ENCODE measurements around the gene LYSMD1.

LYSMD1 gene

DNA sequence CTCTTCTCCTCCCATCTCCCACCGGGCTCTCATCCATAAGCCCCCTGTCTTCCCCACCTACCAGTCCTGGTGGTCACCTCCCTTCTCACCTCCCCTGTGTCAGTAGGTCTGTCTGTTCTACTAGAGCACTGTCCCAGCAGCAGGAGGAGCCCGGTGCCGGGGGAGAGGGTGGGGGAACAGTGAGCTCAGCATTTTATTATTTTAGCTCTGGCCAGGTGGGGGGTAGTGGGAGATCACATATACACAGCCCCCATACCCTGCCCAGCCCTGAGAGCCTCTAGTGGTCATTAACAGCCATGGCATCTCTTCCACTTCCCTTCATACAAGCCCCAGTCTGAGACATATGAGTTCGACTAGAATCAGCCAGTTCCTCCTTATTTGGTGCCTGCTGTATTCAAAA, 10.2 kb upstream of the LYSMD1 start, which contains the start of gene TMOD4:
Gene TMOD4, minus strand, starts transcription at position 119 of the 400 bp plus-strand sequence. CDS start 1,106 bp downstream, outside the sequence.
- DNase-seq (ENCODE audit: low read depth in 1 of 2, low spot score in 1 of 2) = no peak

DNA sequence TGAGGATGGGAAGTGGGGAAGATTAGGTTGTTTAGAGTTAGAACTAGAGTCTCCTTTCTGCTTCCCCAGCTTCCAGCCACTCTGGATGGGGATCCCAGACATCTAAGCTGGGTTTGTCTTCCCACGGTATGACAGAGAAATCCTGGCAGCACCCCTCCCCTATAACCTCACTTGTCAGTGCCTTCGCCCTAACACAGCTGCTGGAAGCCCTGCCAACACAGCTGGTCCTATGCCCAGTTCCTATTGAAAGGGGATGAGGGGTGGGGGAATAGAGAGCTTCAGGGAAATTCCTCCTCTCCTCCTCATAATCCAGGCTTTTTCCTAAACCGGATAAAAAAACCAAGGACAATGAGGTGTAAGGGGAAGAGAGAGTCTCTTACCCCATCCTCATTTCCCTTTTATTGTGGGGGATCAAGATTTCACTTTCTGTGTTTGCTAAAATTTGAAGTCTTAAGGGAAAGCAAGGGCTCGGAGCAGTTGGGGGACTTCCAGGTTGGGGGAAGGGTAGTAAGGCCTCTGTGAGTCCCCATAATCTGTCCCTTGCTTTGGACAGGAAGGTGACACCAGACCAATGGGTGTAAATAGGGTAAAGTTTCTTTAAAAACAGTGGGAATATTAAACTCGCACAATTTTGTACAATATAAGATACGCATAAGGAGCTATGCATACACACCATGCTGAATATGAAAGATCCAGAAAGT, 9.5 kb upstream of the LYSMD1 start:
- no peak for DNase-seq (ENCODE audit: low read depth in 1 of 2, low spot score in 1 of 2)

DNA sequence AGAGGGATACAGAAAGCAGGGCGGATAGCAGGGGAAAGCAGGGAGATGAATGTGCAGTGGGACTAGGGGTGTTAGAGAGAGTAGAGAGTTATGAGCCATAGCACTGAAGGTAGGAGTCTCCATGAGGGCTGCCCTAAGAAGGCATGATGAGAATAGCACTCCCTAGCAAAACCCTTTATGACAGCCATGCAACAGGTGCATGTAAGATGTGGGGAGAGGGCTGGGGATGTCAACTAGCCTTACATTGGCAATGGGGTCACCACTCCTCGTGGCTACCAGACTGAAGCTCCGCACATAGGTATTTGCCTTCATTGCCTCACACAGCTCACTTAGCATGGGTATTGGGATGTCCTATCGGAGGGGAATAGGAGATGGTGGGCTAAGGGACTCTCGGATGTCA, 5.5 kb upstream of the LYSMD1 start:
- no peak for DNase-seq (ENCODE audit: low read depth in 1 of 2, low spot score in 1 of 2)

DNA sequence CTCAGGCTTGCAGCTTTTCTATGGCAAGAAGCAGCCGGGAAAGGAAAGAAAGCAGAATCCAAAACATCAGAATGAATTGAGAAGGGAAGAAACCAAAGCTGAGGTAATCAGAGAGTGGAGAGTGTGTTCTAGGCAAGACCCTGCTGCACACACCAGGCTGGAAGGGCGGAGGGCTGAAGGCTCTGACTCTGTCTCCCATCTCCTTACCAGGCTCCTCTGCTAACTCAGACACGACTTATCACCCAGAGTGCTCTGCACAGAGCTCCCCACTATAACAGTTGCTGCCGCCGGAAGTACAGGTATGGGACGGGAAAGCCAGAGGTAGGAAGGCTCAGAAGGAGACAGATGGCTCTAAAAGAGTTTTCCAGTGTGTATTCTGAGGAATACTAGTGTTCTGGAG, 1.4 kb upstream of the LYSMD1 start:
- no peak for DNase-seq (ENCODE audit: low read depth in 1 of 2, low spot score in 1 of 2)

DNA sequence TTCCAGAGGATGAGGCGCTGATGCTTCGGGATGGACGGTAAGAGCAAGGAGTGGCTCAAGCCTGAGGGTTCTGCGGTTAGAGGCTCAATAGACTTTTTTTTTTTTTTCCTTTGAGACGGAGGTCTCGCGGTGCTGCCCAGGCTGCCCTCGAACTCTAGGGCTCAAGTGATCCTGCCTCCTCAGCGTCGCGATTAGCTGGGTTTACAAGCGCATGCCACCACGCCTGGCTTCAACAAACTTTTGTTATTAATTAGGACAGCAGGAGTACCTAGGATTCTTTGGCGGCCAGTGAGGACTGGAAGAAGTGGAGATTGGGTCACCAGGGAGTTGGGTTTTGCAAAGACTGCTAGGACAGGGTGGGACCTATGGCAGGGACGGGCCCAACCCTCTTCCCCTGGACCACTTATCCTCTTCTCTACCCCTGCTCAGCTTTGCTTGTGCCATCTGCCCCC, 829 bp upstream of the LYSMD1 start:
- DNase-seq (ENCODE audit: low read depth in 1 of 2, low spot score in 1 of 2) = no peak

DNA sequence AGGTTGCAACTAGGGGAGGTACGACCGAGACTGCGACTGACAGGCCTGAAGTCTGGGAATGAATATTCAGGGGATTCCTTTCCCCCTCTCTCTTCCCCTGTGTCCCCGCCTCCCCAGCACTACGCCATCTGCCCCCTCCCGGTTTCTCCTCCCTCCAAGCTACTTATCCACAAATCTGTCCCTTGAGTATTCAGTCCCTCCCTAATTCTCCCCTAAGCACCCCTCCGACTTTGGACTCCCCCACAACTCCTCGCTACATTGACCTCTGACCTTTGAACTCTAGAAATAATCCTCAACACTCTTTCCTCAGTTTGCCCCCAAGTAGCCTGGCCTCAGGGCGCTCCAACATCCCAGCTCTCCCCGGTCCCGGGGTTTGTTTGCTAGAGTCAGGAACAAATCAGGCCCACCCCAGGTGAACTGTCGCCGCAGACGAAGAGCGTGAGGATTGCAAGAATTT, 393 bp downstream of the LYSMD1 start:
- DNase-seq (ENCODE audit: low read depth in 1 of 2, low spot score in 1 of 2) = no peak

DNA sequence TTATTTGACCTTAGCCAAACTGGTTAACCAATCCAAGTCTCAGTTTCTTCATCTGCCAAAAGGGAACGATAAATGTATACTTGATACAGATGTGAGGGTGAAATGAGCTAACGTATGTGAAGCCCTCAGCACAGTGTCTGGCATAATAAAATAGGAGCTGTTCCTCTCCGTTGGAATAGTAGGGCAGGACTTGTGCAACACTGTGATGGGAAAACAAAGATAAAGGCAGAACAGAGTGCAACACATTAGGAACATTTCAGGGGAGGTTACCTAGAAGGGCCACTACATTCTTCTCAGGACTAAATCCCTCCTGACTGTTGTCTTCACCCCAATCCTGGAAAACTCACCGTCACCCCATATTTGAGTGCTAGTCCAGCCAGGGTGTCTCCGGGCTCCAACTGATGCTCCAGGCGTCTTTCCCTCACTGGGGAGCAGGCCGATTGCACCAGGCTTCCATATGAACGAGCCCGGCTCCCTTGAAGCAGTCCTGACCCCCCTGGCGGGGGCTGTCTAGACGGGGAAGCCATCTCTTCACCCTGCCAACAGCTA, 896 bp downstream of the LYSMD1 start:
- DNase-seq (ENCODE audit: low read depth in 1 of 2, low spot score in 1 of 2) = no peak

DNA sequence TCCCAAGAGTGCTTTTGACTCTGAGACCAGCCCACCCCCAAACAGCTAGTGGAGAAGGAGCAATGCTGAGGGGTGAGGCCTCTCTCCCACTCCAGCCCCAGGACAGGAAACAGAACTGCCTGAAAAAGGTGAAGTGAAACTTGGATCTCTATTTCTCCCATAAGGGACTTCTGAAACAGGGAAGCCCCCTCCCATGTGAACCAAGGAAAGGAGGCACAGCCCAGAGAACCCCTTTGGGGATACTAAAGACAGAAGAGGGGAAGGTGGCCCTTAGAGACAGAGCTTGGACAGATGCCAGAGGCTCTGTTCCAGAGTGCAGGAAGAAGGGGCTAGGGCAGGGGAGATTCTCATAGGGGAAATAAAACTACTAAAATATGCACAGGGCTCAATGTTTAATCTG, 6.3 kb downstream of the LYSMD1 start:
- no peak for DNase-seq (ENCODE audit: low read depth in 1 of 2, low spot score in 1 of 2)

DNA sequence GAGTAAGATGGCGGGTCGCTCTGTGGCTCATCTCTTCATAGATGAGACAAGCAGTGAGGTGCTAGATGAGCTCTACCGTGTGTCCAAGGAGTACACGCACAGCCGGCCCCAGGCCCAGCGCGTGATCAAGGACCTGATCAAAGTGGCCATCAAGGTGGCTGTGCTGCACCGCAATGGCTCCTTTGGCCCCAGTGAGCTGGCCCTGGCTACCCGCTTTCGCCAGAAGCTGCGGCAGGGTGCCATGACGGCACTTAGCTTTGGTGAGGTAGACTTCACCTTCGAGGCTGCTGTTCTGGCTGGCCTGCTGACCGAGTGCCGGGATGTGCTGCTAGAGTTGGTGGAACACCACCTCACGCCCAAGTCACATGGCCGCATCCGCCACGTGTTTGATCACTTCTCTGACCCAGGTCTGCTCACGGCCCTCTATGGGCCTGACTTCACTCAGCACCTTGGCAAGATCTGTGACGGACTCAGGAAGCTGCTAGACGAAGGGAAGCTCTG, 6.9 kb downstream of the LYSMD1 start:
- no peak for DNase-seq (ENCODE audit: low read depth in 1 of 2, low spot score in 1 of 2)

DNA sequence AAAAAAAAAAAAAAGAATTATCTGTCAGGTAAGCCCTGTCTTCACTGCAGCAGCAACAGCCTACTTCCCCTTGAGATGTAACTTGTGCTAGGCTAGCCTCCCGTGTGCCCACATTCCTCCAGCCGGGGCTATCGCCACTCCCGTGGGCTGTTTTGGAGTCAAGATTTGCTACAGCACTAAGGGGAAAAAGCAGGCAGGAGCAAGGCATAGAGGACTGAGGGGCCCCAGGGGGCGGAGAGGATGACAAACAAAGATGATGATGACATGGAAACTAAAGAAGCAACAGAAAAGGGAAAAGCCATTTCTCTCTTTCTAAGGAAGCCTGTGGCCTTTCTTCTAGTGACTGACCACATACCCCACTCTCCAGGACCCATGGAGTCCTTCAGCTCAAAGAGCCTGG, 7.4 kb downstream of the LYSMD1 start:
- no peak for DNase-seq (ENCODE audit: low read depth in 1 of 2, low spot score in 1 of 2)

DNA sequence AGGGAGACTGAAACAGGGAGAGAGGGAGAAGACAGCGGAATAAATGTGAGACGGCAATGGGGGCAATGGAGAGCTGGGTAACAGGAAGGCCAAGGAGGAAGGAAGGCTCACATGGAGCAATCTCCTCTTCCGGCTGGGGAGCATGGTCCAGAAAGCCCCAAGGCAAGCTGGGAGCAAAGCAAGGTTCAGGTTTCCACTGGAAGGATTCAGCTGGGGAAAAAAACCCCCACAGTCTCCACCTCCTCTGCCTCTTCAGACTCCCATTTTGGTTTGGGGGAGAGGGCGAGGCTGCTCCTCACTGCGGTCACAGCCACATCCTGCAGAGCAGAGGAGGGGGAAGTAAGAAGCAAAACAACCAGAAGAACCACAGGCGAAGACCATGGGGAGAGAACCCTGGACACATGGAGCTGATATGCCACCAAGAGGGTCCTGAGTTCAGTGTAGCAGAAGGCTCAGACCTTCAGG, 8.6 kb downstream of the LYSMD1 start:
- DNase-seq (ENCODE audit: low read depth in 1 of 2, low spot score in 1 of 2) = no peak

DNA sequence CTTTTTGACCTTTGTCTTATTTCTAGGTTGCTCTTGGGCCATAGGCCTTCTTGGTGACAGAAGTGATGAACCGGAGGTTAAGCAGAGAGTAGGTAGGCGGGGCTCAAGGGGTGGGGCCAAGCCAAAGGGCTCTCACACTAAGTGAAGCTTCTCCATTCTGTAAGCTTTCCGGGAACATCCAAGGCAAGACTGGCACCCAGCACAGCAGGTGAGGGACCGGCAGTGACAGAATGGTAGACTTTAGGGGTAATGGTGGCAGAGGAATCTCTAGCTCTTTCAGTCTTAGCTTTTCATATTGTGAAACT, 9.2 kb downstream of the LYSMD1 start, which contains the start of gene TNFAIP8L2:
Gene TNFAIP8L2, plus strand, starts transcription at position 135 of the 305 bp plus-strand sequence. CDS start 2,049 bp downstream, outside the sequence.
- DNase-seq (ENCODE audit: low read depth in 1 of 2, low spot score in 1 of 2) = peak in 1 of 2 donors; percentile 68

DNA sequence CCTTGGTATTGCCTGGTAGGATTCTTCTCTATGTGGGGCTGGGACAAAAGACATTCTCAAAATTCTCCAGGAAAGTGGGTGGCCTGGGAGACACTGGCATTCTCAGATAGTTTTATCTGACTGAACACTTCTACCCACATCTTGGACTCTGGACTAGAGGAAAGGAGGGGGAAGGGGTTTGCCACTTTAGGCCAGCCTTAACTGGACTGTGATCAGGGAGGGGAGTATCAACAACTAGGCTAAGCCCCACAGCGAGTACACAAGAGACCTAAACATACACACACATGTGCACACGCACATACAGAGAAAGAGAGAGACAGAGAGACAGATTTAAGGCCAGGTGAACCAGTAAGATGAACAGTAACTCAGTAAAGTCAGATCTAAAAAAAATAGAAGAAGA, 18.0 kb downstream of the LYSMD1 start:
- DNase-seq (ENCODE audit: low read depth in 1 of 2, low spot score in 1 of 2) = no peak

DNA sequence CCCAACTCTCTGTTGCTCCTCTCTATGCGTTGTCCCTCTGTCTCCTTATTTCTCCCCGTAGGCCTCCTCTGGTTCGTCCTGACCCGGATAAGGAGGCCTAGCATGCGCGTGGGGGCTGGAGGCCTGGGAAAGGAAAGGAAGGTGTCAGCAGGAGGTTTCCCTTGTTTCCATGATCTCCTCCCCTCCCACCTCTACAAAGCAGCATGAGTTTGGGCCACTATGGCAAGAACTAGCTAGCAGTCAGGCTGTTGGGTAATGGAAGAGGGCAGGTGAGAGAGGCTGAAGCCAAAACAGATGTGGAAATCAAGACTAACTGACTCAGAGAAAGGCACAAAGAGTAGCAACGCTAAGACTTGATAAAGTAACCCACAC, 18.6 kb downstream of the LYSMD1 start:
- no peak for DNase-seq (ENCODE audit: low read depth in 1 of 2, low spot score in 1 of 2)

DNA sequence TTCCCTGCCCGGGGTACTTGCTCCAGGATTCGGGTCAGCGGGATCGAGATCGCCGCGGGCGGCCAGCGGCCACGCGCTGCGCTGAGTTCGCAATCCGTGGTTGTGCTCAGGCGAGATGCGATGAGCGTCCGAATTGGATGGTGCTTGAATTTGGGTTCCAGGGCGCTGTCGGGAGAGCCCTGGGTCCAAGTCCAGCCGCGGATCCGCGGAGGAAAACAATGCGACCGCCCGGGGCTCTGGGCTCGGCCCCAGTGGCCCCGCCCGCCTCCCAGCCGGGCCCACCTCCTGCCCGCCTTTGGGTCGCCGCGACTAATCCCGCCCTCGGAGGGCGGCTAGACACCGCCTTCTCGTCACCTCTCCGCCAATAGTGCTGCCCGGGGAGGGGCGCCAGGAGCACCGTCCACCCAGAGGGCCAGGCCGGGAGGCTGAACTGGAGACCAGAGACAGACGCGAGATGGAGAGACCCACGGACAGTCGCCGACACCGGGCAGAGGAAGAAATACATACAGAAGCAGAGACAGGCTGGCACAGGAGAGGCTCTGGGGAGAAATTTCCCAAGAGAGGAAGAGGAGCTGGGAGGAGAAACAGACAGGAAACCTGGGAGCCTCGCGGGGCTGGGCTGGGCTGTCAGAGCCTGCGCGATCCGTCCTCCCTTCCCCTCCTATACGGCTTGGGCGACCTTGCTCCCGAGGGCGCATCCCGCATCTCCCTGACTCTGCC, 19.1 kb downstream of the LYSMD1 start, which contains the start of gene SEMA6C:
Gene SEMA6C, minus strand, starts transcription at position 220 of the 720 bp plus-strand sequence. CDS start 4,010 bp downstream, outside the sequence.
- peak; percentile 55 to 81 for DNase-seq (ENCODE audit: low read depth in 1 of 2, low spot score in 1 of 2)

DNA sequence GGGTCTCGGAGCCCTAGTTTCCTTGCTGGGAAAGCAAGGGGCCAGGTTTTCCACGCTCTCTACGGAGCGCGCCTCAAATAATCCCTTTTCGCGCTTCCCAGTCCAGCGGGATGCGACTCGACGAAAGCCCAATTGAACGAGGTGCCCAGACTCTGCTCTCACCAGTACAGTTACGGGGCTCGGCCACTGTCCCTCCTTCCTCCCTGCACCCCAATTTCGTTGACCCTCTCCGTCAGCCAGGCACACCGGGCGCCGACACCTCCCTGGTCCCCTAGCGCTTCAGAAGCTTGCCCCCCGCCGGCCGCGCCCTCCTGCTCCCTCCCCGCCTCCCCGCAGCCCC, 19.7 kb downstream of the LYSMD1 start:
- no peak for DNase-seq (ENCODE audit: low read depth in 1 of 2, low spot score in 1 of 2)

DNA sequence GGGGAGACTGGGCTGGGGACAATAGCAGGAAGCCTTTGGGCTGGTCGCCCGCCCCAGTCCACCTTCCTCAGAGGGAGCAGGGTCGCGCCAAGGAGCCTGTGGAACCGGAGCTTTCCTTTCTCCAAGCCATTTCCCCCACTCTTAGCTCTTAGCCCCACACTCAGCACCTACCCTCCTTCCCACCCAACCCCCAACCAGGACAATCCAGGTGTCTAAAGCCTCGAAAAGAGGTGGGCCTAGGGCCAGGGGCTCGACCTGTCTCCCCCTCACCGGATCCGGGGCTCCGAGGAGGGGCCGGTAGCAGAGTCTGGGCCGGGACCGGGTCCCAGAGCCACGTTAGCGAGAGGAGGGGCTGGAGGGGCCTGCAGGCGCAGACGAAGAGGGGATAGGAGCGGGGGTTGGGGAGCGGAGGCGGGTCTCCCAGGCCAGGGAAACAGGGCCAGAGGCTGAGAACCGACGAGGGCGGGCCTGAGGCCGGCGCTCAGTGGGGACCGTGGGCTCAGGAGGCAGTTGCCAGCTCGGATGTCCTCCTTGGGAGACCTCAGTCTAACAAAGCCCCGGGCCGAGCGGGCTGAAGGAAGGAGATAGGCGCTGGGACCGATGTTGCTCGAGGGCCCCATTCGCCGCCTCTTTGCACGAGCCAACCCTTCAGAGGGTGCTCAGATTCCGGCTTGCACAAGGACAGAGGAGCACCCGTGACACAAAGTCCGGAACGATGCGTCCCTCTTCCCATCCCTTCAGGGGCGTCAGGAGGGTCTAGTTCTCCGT, 20.2 kb downstream of the LYSMD1 start:
- no peak for DNase-seq (ENCODE audit: low read depth in 1 of 2, low spot score in 1 of 2)

DNA sequence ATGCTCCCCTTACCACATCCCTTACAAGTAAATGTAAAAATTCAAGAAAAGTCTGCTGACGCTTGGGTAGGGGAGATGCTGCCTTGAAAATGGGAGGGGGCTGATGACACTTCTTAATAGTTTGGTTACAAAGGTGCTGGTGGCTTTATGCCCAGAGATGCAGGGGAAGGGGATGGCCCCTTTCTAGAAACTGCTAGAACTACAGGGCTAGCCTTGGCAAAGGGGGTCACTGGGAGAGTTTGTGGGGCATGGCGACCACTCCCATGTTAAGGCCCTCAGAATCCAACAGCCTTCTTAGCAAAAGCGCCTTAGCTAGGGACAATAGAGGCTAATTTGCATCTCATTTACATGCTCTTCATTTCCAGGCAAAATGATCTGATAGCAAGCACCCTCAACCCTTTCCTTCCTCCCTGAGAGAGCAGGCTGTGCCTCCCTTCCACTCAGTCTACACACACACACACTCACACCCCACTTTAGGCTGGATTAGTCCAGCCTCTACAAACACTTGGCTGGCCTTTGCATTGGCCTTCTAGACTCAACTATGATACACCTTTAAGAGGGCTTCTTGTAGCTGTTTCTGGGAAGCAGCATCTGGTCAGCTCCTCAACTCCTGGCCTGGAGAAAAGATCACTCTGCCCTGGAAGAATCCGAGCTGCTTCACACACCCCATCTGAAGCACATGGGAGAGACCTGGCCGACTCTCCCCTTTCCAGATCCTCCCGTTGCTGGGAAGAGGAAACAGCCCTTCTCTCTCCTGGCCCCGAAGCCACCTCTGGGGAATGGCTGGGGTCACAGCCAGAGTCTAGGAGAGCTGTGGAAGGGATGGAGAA, 21.0 kb downstream of the LYSMD1 start:
- no peak for DNase-seq (ENCODE audit: low read depth in 1 of 2, low spot score in 1 of 2)

DNA sequence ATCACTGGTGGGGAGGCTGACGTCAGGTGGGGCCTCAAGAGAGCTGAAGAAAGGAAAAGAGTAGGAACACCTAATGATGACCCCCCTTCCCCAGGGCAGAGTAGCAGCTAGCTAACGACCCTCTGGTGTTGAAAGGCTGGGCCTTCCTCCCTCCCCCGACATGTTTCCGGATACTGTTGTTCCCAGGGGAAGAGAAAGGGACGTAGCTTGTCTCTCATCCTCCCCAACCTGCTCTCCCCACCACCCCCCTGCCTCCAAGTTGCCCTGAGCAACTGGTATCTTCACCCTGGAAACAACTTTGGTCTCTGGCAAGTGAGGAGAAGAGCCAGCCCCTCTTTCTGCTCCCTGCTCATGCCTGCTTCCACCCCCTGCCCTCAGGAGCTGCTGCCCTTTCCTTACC, 21.7 kb downstream of the LYSMD1 start:
- no peak for DNase-seq (ENCODE audit: low read depth in 1 of 2, low spot score in 1 of 2)

DNA sequence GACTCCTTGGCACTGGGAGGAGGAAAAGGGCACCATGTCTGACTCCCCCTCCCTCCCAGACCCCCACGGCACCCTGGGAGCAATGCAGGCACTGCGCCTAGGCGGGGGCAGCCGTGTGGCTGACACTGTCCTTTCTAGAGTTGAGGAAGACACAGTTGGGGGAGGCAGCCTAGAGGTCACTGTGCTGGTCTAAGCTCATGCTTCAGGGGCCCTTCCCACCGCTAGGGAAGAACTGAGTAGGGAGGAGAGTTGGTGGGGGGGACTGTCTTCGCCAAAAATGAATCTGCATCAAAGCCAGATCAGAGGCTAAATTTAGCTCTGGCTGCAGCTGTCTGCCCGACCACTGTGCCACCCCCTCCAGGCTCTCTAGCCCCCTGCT, 22.7 kb downstream of the LYSMD1 start:
- DNase-seq (ENCODE audit: low read depth in 1 of 2, low spot score in 1 of 2) = no peak

All from activated CD4-positive, alpha-beta T cell treated with anti-CD3 and anti-CD28 coated beads, Interleukin-2, amount 50 U/mL, for 24 hours (primary cell).